ENCODE results near the gene CD2AP. TPM values are rescaled to one million over a fixed set of nuclear protein-coding genes. Genes with fewer than 3 reads are reported as not detected.

The CD2AP gene
- total RNA-seq, 1 donor from 2014 or later: 40.3 TPM

DNA sequence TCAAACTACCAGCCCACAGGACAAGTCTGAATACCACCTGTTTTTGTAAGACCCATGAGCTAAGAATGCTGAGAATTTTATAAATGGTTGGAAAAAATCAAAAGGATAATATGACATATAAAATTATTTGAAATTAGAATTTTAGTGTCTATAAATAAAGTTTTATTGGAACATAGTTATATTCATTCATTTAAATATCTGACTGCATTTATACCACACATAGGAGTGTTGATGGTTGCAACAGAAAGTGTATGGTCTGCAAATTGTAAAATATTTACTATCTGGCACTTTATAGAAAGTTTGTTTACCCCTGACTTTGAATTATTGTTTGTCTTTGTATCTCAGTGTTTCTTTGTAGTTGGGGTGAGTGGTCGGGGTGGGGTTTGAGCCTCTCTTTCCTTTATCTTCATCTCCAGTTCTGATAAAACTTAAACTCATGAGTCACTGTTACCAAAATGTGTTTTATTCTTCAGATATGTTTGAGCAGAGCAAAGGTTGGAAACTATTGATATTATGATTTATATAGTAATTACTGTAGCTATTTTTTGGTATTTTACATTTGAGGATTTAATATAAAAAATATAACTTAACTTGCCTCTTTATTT lies 55.5 kb downstream of the CD2AP start:
- Mint-ChIP-seq H3K27me3 (ENCODE audit: unreplicated experiment) (no peaks in the 10 kb centered on the region), H3K9me3 (ENCODE audit: unreplicated experiment) (no peaks in the 10 kb centered on the region)
- TF ChIP-seq, protein P1, sequence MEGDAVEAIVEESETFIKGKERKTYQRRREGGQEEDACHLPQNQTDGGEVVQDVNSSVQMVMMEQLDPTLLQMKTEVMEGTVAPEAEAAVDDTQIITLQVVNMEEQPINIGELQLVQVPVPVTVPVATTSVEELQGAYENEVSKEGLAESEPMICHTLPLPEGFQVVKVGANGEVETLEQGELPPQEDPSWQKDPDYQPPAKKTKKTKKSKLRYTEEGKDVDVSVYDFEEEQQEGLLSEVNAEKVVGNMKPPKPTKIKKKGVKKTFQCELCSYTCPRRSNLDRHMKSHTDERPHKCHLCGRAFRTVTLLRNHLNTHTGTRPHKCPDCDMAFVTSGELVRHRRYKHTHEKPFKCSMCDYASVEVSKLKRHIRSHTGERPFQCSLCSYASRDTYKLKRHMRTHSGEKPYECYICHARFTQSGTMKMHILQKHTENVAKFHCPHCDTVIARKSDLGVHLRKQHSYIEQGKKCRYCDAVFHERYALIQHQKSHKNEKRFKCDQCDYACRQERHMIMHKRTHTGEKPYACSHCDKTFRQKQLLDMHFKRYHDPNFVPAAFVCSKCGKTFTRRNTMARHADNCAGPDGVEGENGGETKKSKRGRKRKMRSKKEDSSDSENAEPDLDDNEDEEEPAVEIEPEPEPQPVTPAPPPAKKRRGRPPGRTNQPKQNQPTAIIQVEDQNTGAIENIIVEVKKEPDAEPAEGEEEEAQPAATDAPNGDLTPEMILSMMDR (IDR thresholded peaks at IDR 0.05; ENCODE audit: unreplicated experiment): no peak

DNA sequence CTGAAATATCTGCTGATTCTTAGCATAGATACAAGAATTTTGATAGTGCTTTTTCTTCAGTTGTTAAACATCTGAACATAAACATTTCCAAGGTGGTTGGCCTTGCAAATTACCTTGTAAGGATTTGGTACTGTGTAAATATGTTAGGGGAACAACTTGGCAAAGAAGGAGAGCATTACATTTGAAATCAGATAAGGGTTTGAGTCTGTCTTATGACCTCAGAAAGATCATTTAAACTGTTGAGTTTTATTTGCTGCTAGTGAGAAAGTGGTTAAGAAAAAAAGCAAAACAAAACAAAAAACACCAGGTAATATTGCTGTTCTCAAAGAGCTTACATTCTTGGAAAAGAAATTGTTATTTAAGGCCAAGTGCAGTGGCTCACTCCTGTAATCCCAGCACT lies 56.5 kb downstream of the CD2AP start:
- H3K27ac Mint-ChIP-seq (ENCODE audit: unreplicated experiment): no peak overlapping the region
- H3K4me1 Mint-ChIP-seq (ENCODE audit: unreplicated experiment): peaks cover 9% of the 10 kb centered on the region
- no peak overlapping the region for H3K4me3 Mint-ChIP-seq (ENCODE audit: unreplicated experiment)
- no peaks in the 10 kb centered on the region for H3K9me3 Mint-ChIP-seq (ENCODE audit: unreplicated experiment)
- H3K27me3 Mint-ChIP-seq (ENCODE audit: unreplicated experiment): no peaks in the 10 kb centered on the region
- peaks cover 4% of the 10 kb centered on the region for H3K36me3 Mint-ChIP-seq (ENCODE audit: low read depth, unreplicated experiment)
- DNase-seq (ENCODE audit: low spot score): no peak
- TF ChIP-seq, protein P1 (IDR thresholded peaks at IDR 0.05; ENCODE audit: unreplicated experiment): no peak

More for the DNA sequence above, 55.5 kb downstream of the CD2AP start:
- no peak overlapping the region for H3K27ac Mint-ChIP-seq (ENCODE audit: unreplicated experiment)
- DNase-seq (ENCODE audit: low spot score): no peak
- peaks cover 10% of the 10 kb centered on the region for H3K4me1 Mint-ChIP-seq (ENCODE audit: unreplicated experiment)
- H3K4me3 Mint-ChIP-seq (ENCODE audit: unreplicated experiment): no peak overlapping the region
- H3K36me3 Mint-ChIP-seq (ENCODE audit: low read depth, unreplicated experiment): peaks cover 4% of the 10 kb centered on the region

DNA sequence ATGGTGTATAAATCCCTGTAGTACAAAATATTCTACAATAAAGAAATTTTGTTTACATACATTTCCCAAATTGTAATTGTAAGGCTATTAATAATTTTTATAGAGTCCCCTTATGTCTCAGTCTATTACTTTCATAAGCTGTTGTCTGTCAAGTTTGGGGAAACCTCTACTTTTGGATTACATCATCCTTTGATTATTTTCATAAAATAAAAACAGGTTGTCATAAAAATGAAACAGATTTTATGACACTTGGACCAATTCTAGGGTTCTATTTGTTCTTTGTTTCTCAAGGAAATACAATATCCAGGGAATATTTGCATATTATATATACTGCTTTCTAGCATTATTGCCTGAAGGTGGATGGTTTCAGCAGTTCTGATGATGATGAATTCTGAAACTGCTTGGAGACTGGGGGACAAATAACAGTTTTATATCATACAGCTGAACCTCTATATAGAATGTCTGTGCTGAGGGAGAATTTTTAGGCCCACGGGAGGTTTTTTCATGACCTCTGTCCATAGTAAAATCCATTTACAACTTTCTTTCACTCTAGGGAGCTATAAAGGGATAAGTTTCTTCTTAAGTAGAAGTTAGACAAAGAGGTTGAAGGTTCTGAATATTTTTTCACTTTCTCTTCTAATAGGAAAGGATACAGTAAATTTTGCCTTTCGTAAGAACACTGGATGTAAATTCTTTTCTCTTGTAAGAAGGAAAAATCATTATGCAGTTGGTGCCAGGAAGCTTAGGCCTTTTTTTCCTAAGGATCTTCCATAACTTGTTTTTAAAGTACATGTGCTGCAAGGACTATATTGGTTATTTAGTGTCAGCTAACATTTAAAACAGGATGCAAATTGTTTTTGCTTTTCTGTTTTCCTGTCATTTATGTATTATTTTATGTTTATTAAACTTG lies 58.0 kb downstream of the CD2AP start:
- Mint-ChIP-seq H3K36me3 (ENCODE audit: low read depth, unreplicated experiment) (peaks cover 4% of the 10 kb centered on the region), H3K27ac (ENCODE audit: unreplicated experiment) (no peak overlapping the region), H3K4me3 (ENCODE audit: unreplicated experiment) (no peak overlapping the region), H3K4me1 (ENCODE audit: unreplicated experiment) (no peaks in the 10 kb centered on the region), H3K27me3 (ENCODE audit: unreplicated experiment) (no peaks in the 10 kb centered on the region), H3K9me3 (ENCODE audit: unreplicated experiment) (no peaks in the 10 kb centered on the region)
- TF ChIP-seq, protein P1 (IDR thresholded peaks at IDR 0.05; ENCODE audit: unreplicated experiment): no peak
- no peak for DNase-seq (ENCODE audit: low spot score)

DNA sequence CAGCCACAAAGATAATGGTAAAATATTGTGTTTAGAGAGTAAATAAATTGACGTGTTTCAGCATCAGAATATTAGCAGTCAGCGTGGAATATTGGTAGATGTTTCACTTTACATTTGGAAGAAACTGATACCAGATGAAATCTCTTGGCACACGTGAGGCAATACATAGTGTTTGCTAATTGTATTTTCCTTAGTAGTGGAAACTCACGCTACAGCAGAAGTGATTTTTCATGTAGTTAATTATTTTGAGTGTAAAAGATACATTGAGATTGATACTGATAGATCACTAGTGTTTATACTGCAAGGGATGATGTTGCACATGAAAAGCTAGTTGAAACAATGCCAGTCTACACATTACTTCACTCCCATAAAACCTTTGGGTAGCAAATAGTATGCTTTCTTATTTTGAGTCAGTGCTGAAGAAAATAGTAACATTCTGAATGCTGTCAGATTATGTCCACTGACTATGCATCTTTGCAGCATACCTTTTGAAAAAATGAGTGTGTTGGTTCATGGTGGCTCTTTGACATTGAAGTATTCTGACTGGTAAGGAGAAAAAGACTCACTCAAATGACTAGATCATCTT lies 59.3 kb downstream of the CD2AP start:
- TF ChIP-seq, protein P1 (IDR thresholded peaks at IDR 0.05; ENCODE audit: unreplicated experiment): no peak
- Mint-ChIP-seq H3K27me3 (ENCODE audit: unreplicated experiment) (no peaks in the 10 kb centered on the region), H3K4me3 (ENCODE audit: unreplicated experiment) (no peak overlapping the region), H3K36me3 (ENCODE audit: low read depth, unreplicated experiment) (peaks cover 4% of the 10 kb centered on the region), H3K4me1 (ENCODE audit: unreplicated experiment) (no peaks in the 10 kb centered on the region), H3K27ac (ENCODE audit: unreplicated experiment) (no peak overlapping the region), H3K9me3 (ENCODE audit: unreplicated experiment) (no peaks in the 10 kb centered on the region)
- no peak for DNase-seq (ENCODE audit: low spot score)

Measured in endothelial cell (in vitro differentiated cells).